H9 (cell line): ENCODE measurements around the gene RNF183. TPM values are rescaled to one million over a fixed set of nuclear protein-coding genes. Genes with fewer than 3 reads are reported as not detected.

Source experiments
- DNase-seq: peaks from one replicate; pipeline ENCODE4 v3.0.0-alpha.2; 2017
- H2AFZ ChIP-seq: one replicate; pipeline ENCODE4 v1.6.1; 2013; ENCODE audit warnings: mild to moderate bottlenecking, low read length, control low read depth, moderate library complexity
- H2AK5ac ChIP-seq: 2 replicates; pipeline ENCODE4 v1.6.1; 2013; ENCODE audit warnings: low read length, control low read depth, mixed read lengths; ENCODE audit not compliant: insufficient read length
- H2BK120ac ChIP-seq: one replicate; pipeline ENCODE4 v1.6.1; 2013; ENCODE audit warnings: low read depth, mild to moderate bottlenecking, low read length, control low read depth, inconsistent platforms; ENCODE audit not compliant: poor library complexity, severe bottlenecking
- H2BK12ac ChIP-seq: 2 replicates; pipeline ENCODE4 v1.6.1; 2013; ENCODE audit warnings: low read length, control low read depth, mixed read lengths, low read depth; ENCODE audit not compliant: insufficient read length
- H2BK15ac ChIP-seq: 2 replicates; pipeline ENCODE4 v1.6.1; 2013; ENCODE audit warnings: low read depth, low read length, control low read depth
- H2BK20ac ChIP-seq: one replicate; pipeline ENCODE4 v1.6.1; 2013; ENCODE audit warnings: low read depth, mild to moderate bottlenecking, low read length, control low read depth, inconsistent platforms; ENCODE audit not compliant: poor library complexity, severe bottlenecking
- H2BK5ac ChIP-seq: 2 replicates; pipeline ENCODE4 v1.6.1; 2013; ENCODE audit warnings: low read length, control low read depth, mixed read lengths; ENCODE audit not compliant: insufficient read length
- H3K14ac ChIP-seq: 2 replicates; pipeline ENCODE4 v1.6.1; 2013; ENCODE audit warnings: low read length, control low read depth; ENCODE audit not compliant: insufficient read depth
- H3K18ac ChIP-seq: 2 replicates; pipeline ENCODE4 v1.6.1; 2013; ENCODE audit warnings: low read depth, mild to moderate bottlenecking, mixed read lengths, low read length, control low read depth; ENCODE audit not compliant: insufficient read length
- H3K23ac ChIP-seq: 2 replicates; pipeline ENCODE4 v1.6.1; 2013; ENCODE audit warnings: low read length, control low read depth, mixed read lengths, low read depth; ENCODE audit not compliant: insufficient read length
- H3K23me2 ChIP-seq: 2 replicates; pipeline ENCODE4 v1.6.1; 2013; ENCODE audit warnings: low read depth, mild to moderate bottlenecking, mixed read lengths, low read length, control low read depth; ENCODE audit not compliant: insufficient read length, poor library complexity, severe bottlenecking
- H3K27ac ChIP-seq: 2 replicates; pipeline ENCODE4 v1.5.1; 2013; ENCODE audit warnings: low read length, control low read depth, mixed read lengths, low read depth; ENCODE audit not compliant: insufficient read length
- H3K27me3 ChIP-seq: 2 replicates; pipeline ENCODE4 v1.6.1; 2013; ENCODE audit warnings: low read length, control low read depth, inconsistent platforms; ENCODE audit not compliant: insufficient read depth
- H3K4ac ChIP-seq: 2 replicates; pipeline ENCODE4 v1.6.1; 2013; ENCODE audit warnings: low read depth, mild to moderate bottlenecking, control low read depth, inconsistent platforms, low read length, moderate library complexity
- H3K4me1 ChIP-seq: 2 replicates; pipeline ENCODE4 v1.6.1; 2013; ENCODE audit warnings: low read length, control low read depth, inconsistent platforms; ENCODE audit not compliant: insufficient read depth
- H3K4me2 ChIP-seq: 2 replicates; pipeline ENCODE4 v1.6.1; 2013; ENCODE audit warnings: low read length, control low read depth, mixed read lengths; ENCODE audit not compliant: insufficient read length, insufficient read depth
- H3K56ac ChIP-seq: 2 replicates; pipeline ENCODE4 v1.6.1; 2013; ENCODE audit warnings: low read depth, mild to moderate bottlenecking, mixed read lengths, low read length, control low read depth; ENCODE audit not compliant: insufficient read length
- H3K79me1 ChIP-seq: 2 replicates; pipeline ENCODE4 v1.6.1; 2013; ENCODE audit warnings: low read depth, mild to moderate bottlenecking, moderate library complexity, low read length, control low read depth, inconsistent platforms; ENCODE audit not compliant: insufficient read depth, poor library complexity, severe bottlenecking
- H3K79me2 ChIP-seq: 2 replicates; pipeline ENCODE4 v1.6.1; 2013; ENCODE audit warnings: low read length, control low read depth, inconsistent platforms; ENCODE audit not compliant: insufficient read depth
- H3K9ac ChIP-seq: 2 replicates; pipeline ENCODE4 v1.6.1; 2013; ENCODE audit warnings: low read length, control low read depth, mixed read lengths; ENCODE audit not compliant: insufficient read length; ENCODE audit errors: extremely low read depth
- H3K9me3 ChIP-seq: one replicate; pipeline ENCODE4 v1.6.1; 2013; ENCODE audit warnings: low read depth, low read length, inconsistent platforms; ENCODE audit not compliant: control insufficient read depth
- H3T11ph ChIP-seq: one replicate; pipeline ENCODE4 v1.6.1; 2013; ENCODE audit warnings: mild to moderate bottlenecking, low read length, control low read depth, inconsistent platforms
- H4K20me1 ChIP-seq: one replicate; pipeline ENCODE4 v1.6.1; 2013; ENCODE audit not compliant: control insufficient read depth, insufficient read length, insufficient read depth
- H4K5ac ChIP-seq: 2 replicates; pipeline ENCODE4 v1.6.1; 2013; ENCODE audit warnings: low read depth, mild to moderate bottlenecking, mixed read lengths, low read length, control low read depth; ENCODE audit not compliant: insufficient read length
- H4K8ac ChIP-seq: replicated peaks from 2 replicates; pipeline ENCODE4 v1.6.1; 2013; ENCODE audit warnings: low read length, control low read depth, mixed read lengths, low read depth; ENCODE audit not compliant: insufficient read length
- H4K91ac ChIP-seq: 2 replicates; pipeline ENCODE4 v1.6.1; 2013; ENCODE audit warnings: low read depth, mild to moderate bottlenecking, moderate library complexity, mixed read lengths, low read length, control low read depth; ENCODE audit not compliant: insufficient read length
- H3K27ac Mint-ChIP-seq, 3 experiments: 2 replicates in 2 of 3; 3 replicates in 1 of 3; pipeline ENCODE4 v1.8.0; 2020 to 2021; ENCODE audit warnings: mixed read lengths in 3 of 3, mild to moderate bottlenecking in 1 of 3, moderate library complexity in 1 of 3
- H3K27me3 Mint-ChIP-seq: 2 replicates; pipeline ENCODE4 v1.8.0; 2021; ENCODE audit warnings: low read depth, mild to moderate bottlenecking, moderate library complexity, mixed read lengths
- H3K36me3 Mint-ChIP-seq, 3 experiments: 2 replicates in 2 of 3; 3 replicates in 1 of 3; pipeline ENCODE4 v1.8.0; 2020 to 2021; ENCODE audit warnings: low read depth in 3 of 3, mixed read lengths in 3 of 3; ENCODE audit not compliant: insufficient read depth in 1 of 3
- H3K4me1 Mint-ChIP-seq, 2 experiments: 2 replicates each; pipeline ENCODE4 v1.8.0; 2020; ENCODE audit warnings: mixed read lengths in 2 of 2
- H3K4me3 Mint-ChIP-seq, 2 experiments: 2 replicates in 1 of 2; 3 replicates in 1 of 2; pipeline ENCODE4 v1.8.0; 2020 to 2021; ENCODE audit warnings: mild to moderate bottlenecking in 2 of 2, mixed read lengths in 2 of 2, moderate library complexity in 1 of 2
- H3K9me3 Mint-ChIP-seq, 2 experiments: 2 replicates in 1 of 2; 3 replicates in 1 of 2; pipeline ENCODE4 v1.8.0; 2020; ENCODE audit warnings: mild to moderate bottlenecking in 2 of 2, mixed read lengths in 2 of 2, moderate library complexity in 1 of 2
- CTCF ChIP-seq: fragments of 200-600 bp; sonication (generic); conservative IDR thresholded peaks from 3 replicates; pipeline ENCODE4 v1.8.0; 2021; ENCODE audit warnings: antibody characterized with exemption, mild to moderate bottlenecking
- WGBS: extraction: QIAGEN DNeasy Blood & Tissue Kit; methylation state at CpG from one replicate; pipeline ENCODE4 v1.1.7; 2013; ENCODE audit warnings: missing lambda C conversion rate, low lambda C conversion rate, mixed read lengths; ENCODE audit not compliant: insufficient read length; ENCODE audit errors: extremely low coverage; 5-methylcytosine and 5-hydroxymethylcytosine counted together
- total RNA-seq: library from RNA; stranded (reverse); gene quantifications from 2 replicates; pipeline ENCODE4 v1.2.1, GENCODE V29; 2021

The RNF183 gene
- total RNA-seq, 1 experiment from 2014 or later: 0.33 TPM

- DNase-seq: peak; percentile 99
- Histone ChIP-seq H4K20me1 (no peaks in the 10 kb centered on the region), H3K79me1 (no peaks in the 10 kb centered on the region), H2BK5ac (peak within 1 kb of the TSS; percentile 14), H3K56ac (no peak within 1 kb of the TSS), H3K27ac (no peak within 1 kb of the TSS), H4K8ac (no peak within 1 kb of the TSS), H3K27me3 (no peaks in the 10 kb centered on the region), H4K91ac (no peak within 1 kb of the TSS), H3K9me3 (no peaks in the 10 kb centered on the region), H4K5ac (no peak within 1 kb of the TSS), H3K23ac (no peak within 1 kb of the TSS), H3K9ac (peak within 1 kb of the TSS; percentile 94), H3K18ac (peak within 1 kb of the TSS; percentile 78), H2BK20ac (no peak within 1 kb of the TSS), H2AFZ (no peak within 1 kb of the TSS), H3K79me2 (peaks cover 1% of the 10 kb centered on the region; the same call in 1 of the 2 replicates), H3K23me2 (peaks cover 8% of the 10 kb centered on the region), H2AK5ac (no peak within 1 kb of the TSS), H2BK120ac (no peak within 1 kb of the TSS), H2BK12ac (no peak within 1 kb of the TSS), H3K4me2 (peak within 1 kb of the TSS; percentile 88), H3K14ac (peak within 1 kb of the TSS; percentile 92), H2BK15ac (no peak within 1 kb of the TSS), H3K4ac (no peak within 1 kb of the TSS), H3T11ph (no peak within 1 kb of the TSS), H3K4me1 (no peaks in the 10 kb centered on the region; the same call in 1 of the 2 replicates)
- H3K4me3 Mint-ChIP-seq: no peak within 1 kb of the TSS
- no peak within 1 kb of the TSS for H3K27ac Mint-ChIP-seq
- H3K4me1 Mint-ChIP-seq: peaks cover 7 to 9% of the 10 kb centered on the region in 2 experiments
- H3K27me3 Mint-ChIP-seq: no peaks in the 10 kb centered on the region
- H3K36me3 Mint-ChIP-seq: peaks cover 26 to 57% (median 55%) of the 10 kb centered on the region in 3 experiments; a peak in 6 of 7 replicates
- WGBS: no CpG with 5 or more reads among the region's 63 CpGs
- no peaks in the 10 kb centered on the region for H3K9me3 Mint-ChIP-seq
- no peak for TF ChIP-seq CTCF
These were observed 27.7 kb downstream of the RNF183 start, which contains the start of the genes CDC26 and PRPF4 for GRCh38 chr9:113275157-113276131. Gene CDC26 (minus strand): TSS chr9:113275572. CDS start chr9:113272507, 3,065 bp downstream. Gene PRPF4 (plus strand): TSS chr9:113275658. CDS start chr9:113275744, 86 bp downstream.
